Esophagus muscularis mucosa (tissue), 3 donors: ENCODE results near the gene AKNAD1.

ENCODE experiments used
- POLR2AphosphoS5 ChIP-seq, 2 donors: sonication (generic); formaldehyde crosslinking; IDR thresholded peaks; one replicate each; pipeline ENCODE4 v1.6.1; 2017; ENCODE audit warnings: antibody characterized with exemption in 2 of 2
- TF ChIP-seq, protein P1 (sequence below), 3 experiments: fragments of 200-600 bp in 2 of 3; fragments of 450-650 bp in 1 of 3; sonication (generic) in 2 of 3; IDR thresholded peaks; one replicate each; pipeline ENCODE4 v1.5.1; 2017 to 2019; ENCODE audit warnings: antibody characterized with exemption in 3 of 3, mild to moderate bottlenecking in 2 of 3, moderate library complexity in 1 of 3

DNA sequence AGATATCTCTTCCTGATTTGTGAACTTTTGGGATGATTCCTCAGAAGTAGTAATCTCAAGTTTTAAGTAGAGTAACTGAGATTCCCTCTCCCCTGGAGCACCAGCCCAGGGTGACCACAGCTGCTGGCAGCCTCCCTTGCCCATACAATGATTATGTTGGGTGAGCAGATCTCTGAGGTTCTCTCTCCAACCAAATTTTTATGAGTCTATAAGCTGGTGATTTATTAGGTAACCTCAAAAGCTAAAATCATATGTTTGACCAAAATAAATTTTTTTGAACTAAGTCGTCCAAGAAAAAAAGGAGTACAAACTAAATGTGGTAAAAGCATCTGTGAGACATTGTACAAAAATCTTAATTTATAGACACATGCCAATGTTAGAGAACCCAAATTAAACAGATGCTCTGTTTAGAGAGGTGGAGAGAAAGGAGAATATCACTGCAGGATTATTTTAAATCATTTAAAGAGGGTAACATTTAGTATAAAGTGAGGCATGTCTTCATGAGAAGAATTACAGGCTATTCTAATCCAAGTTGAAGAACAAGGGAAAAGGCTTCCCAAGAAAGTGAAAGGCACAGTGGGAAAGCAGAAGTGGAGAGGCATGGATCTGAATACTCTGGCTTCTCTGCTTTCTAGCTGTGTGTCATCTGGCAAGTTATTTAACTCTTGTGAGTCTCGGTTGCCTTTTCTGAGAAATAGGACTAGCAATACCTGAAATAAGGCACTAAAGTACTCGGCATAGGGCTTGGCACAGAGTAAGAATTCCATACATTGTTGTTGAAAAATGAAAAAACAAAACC lies 2.5 kb downstream of the AKNAD1 start:
- TF ChIP-seq, protein P1, sequence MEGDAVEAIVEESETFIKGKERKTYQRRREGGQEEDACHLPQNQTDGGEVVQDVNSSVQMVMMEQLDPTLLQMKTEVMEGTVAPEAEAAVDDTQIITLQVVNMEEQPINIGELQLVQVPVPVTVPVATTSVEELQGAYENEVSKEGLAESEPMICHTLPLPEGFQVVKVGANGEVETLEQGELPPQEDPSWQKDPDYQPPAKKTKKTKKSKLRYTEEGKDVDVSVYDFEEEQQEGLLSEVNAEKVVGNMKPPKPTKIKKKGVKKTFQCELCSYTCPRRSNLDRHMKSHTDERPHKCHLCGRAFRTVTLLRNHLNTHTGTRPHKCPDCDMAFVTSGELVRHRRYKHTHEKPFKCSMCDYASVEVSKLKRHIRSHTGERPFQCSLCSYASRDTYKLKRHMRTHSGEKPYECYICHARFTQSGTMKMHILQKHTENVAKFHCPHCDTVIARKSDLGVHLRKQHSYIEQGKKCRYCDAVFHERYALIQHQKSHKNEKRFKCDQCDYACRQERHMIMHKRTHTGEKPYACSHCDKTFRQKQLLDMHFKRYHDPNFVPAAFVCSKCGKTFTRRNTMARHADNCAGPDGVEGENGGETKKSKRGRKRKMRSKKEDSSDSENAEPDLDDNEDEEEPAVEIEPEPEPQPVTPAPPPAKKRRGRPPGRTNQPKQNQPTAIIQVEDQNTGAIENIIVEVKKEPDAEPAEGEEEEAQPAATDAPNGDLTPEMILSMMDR (IDR thresholded peaks at IDR 0.05), result no peak
- TF ChIP-seq POLR2AphosphoS5 (IDR thresholded peaks at IDR 0.05), result no peak
